ENCODE results near the gene DUSP22. TPM values are rescaled to one million over a fixed set of nuclear protein-coding genes. Genes with fewer than 3 reads are reported as not detected.

Gene DUSP22
- total RNA-seq, 1 experiment from 2014 or later, result 34.8 TPM

DNA sequence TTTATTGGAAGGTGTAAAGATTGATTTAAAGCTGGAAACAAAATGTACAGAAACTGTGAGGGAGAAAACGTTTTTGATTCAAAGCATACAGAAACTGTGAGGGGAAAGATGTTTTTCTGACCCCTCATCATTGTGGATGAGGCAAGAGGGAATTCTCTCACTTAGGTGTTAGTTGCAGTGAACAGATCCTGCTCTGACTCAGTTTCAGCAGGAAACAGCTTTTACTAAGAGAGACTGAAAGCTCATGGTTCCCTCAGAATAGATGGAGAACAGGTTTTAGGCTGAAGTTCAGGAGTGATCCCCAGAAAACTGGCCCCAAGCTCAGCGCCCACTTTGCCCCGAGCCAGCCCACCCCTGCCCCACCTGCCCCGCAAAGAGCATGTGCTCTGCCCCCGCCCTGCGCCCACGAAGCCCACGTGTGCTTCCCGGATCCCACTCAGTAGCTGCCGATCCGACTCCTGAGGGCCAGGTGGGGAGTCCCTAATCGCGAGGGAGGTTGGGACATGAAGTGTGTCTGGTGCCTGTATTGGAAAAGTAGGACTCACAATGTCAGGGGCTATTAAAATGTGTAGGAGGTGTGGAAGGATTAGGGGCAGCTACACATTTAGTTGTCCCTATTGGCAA lies 41.2 kb downstream of the DUSP22 start:
- DNase-seq (ENCODE audit: low read depth, low spot score) (no peak), ATAC-seq (no peak)
- H3K4me1 ChIP-seq (ENCODE audit: control insufficient read depth, insufficient read depth, low read length), result no peaks in the 10 kb centered on the region
- in situ Hi-C loops (cut with HindIII; ENCODE audit: low pct_unique_long_range_greater_than_20kb, low sequenced_read_pairs) (no loop called here), intact Hi-C loops (cut with micrococcal nuclease; ENCODE audit: unreplicated experiment) (no loop called here)
- no peak overlapping the region for H3K27ac ChIP-seq (ENCODE audit: low read length)
- TF ChIP-seq, protein P1, sequence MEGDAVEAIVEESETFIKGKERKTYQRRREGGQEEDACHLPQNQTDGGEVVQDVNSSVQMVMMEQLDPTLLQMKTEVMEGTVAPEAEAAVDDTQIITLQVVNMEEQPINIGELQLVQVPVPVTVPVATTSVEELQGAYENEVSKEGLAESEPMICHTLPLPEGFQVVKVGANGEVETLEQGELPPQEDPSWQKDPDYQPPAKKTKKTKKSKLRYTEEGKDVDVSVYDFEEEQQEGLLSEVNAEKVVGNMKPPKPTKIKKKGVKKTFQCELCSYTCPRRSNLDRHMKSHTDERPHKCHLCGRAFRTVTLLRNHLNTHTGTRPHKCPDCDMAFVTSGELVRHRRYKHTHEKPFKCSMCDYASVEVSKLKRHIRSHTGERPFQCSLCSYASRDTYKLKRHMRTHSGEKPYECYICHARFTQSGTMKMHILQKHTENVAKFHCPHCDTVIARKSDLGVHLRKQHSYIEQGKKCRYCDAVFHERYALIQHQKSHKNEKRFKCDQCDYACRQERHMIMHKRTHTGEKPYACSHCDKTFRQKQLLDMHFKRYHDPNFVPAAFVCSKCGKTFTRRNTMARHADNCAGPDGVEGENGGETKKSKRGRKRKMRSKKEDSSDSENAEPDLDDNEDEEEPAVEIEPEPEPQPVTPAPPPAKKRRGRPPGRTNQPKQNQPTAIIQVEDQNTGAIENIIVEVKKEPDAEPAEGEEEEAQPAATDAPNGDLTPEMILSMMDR (IDR thresholded peaks at IDR 0.05), result no peak
- TF ChIP-seq TCF7L2 (IDR thresholded peaks at IDR 0.05; ENCODE audit: low read depth, low read length), result no peak
- TF ChIP-seq POLR2AphosphoS5 (IDR thresholded peaks at IDR 0.05; ENCODE audit: low read depth, low read length), result no peak
- TF ChIP-seq SIN3A (IDR thresholded peaks at IDR 0.05; ENCODE audit: borderline replicate concordance, insufficient read depth, low read depth, low read length), result no peak
- TF ChIP-seq REST (IDR thresholded peaks at IDR 0.05; ENCODE audit: insufficient read depth in 1 of 2, low read depth in 2 of 2, low read length in 1 of 2), result no peak
- CTCF ChIA-PET, result no interaction called here
- H3K36me3 ChIP-seq (ENCODE audit: control insufficient read depth, insufficient read depth, low read length), result no peaks in the 10 kb centered on the region
- H3K27me3 ChIP-seq (ENCODE audit: control insufficient read depth, insufficient read depth, low read length), result no peaks in the 10 kb centered on the region
- no peaks in the 10 kb centered on the region for H3K9me3 ChIP-seq (ENCODE audit: control insufficient read depth, insufficient read depth, low read depth, low read length)
- POLR2A ChIA-PET, result no interaction called here
- H3K4me3 ChIP-seq (ENCODE audit: low read depth in 2 of 2, low read length in 2 of 2), result no peak overlapping the region
- no TSS peak for BruUV-seq (replicated peaks)

DNA sequence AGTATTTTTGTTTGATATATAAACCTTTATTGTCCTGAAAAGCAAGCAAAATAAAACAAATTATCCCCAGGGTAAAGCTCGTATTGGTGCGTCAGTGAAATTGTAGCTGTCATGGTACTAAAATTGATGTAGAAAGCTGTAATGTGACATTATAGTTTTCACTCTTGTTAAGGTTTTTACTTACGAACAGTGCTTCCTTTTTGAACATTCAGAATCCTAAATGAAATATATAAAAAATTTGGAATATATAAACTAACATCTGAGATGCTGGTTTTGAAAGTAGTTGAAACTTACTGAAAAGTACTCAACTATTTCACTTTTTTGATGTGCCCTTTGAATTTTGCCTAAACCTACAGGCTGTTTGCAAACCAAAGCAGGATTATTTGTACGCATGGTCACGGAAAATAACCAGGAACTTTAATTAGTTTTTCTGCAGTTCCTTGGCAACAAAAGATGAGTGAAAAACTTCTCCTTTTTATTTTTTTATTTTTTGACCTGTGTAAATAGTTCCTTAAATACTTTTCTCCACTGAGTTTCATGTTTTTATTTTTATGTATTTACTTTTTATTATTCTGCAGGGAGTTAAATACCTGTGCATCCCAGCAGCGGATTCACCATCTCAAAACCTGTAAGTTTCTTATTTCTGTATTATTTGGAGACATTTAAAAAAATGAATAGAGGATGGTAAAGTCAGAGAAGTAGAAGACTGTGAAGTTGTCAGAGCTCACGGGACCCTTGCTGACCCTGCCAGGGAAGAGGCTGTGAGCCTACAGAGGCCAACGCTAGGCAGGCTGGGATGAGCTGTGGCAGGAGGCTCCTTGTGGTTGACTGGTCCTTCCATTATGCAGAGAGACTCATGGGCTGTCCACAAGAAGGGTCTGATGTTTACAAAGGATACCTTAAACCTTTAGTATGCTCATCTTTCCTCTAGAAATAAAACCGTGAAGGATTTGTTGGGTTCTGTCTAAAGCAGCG lies 42.5 kb downstream of the DUSP22 start:
- Histone ChIP-seq H3K4me1 (ENCODE audit: control insufficient read depth, insufficient read depth, low read length) (no peaks in the 10 kb centered on the region), H3K36me3 (ENCODE audit: control insufficient read depth, insufficient read depth, low read length) (no peaks in the 10 kb centered on the region), H3K4me3 (ENCODE audit: low read depth in 2 of 2, low read length in 2 of 2) (no peak overlapping the region), H3K27me3 (ENCODE audit: control insufficient read depth, insufficient read depth, low read length) (no peaks in the 10 kb centered on the region), H3K27ac (ENCODE audit: low read length) (no peak overlapping the region), H3K9me3 (ENCODE audit: control insufficient read depth, insufficient read depth, low read depth, low read length) (no peaks in the 10 kb centered on the region)
- CTCF ChIA-PET, result no interaction called here
- no TSS peak for BruUV-seq (replicated peaks)
- DNase-seq (ENCODE audit: low read depth, low spot score) (no peak), ATAC-seq (no peak)
- in situ Hi-C loops (cut with HindIII; ENCODE audit: low pct_unique_long_range_greater_than_20kb, low sequenced_read_pairs), result no loop called here
- POLR2A ChIA-PET, result no interaction called here
- intact Hi-C loops (cut with micrococcal nuclease; ENCODE audit: unreplicated experiment), result no loop called here
- no peak for TF ChIP-seq REST (IDR thresholded peaks at IDR 0.05; ENCODE audit: insufficient read depth in 1 of 2, low read depth in 2 of 2, low read length in 1 of 2)
- TF ChIP-seq, protein P1 (IDR thresholded peaks at IDR 0.05), result no peak
- no peak for TF ChIP-seq SIN3A (IDR thresholded peaks at IDR 0.05; ENCODE audit: borderline replicate concordance, insufficient read depth, low read depth, low read length)
- TF ChIP-seq POLR2AphosphoS5 (IDR thresholded peaks at IDR 0.05; ENCODE audit: low read depth, low read length), result no peak
- no peak for TF ChIP-seq TCF7L2 (IDR thresholded peaks at IDR 0.05; ENCODE audit: low read depth, low read length)
